DMS114 treated with DMSO at 0.1 percent for 48 hours (cell line): ENCODE data around the gene RPS28.

ENCODE experiments used
- DNase-seq: peaks from one replicate; lab custom pipeline; 2025; ENCODE audit not compliant: unreplicated experiment; lab: John Stamatoyannopoulos, UW

The RPS28 gene

GRCh38 chr19:8370176-8371010 lies 49.1 kb downstream of the RPS28 start:
- no peak for DNase-seq

- no peak for DNase-seq
These were observed 49.9 kb downstream of the RPS28 start for GRCh38 chr19:8371011-8371804.
